PFSK-1 (cell line): ENCODE measurements around the gene MED9.

Experiments
- FOXP2 ChIP-seq: optimal IDR thresholded peaks from 2 replicates; pipeline ENCODE3; 2011; ENCODE audit warnings: borderline replicate concordance, control low read depth, inconsistent platforms; ENCODE audit not compliant: insufficient read depth; ENCODE audit errors: extremely low read length, extremely low read depth
- POLR2AphosphoS5 ChIP-seq: IDR thresholded peaks from 2 replicates; pipeline ENCODE4 v1.6.1; 2012; ENCODE audit warnings: low read depth, mild to moderate bottlenecking, control low read depth, low read length, moderate library complexity
- SIN3A ChIP-seq: IDR thresholded peaks from 2 replicates; pipeline ENCODE4 v1.6.1; 2012; ENCODE audit warnings: mild to moderate bottlenecking, low read length, moderate library complexity, borderline replicate concordance; ENCODE audit not compliant: insufficient read depth
- TAF1 ChIP-seq: IDR thresholded peaks from 2 replicates; pipeline ENCODE4 v1.6.1; 2012; ENCODE audit warnings: low read length, control low read depth, borderline replicate concordance; ENCODE audit not compliant: insufficient read depth
- TF ChIP-seq, protein P1 (sequence below), 2 experiments: IDR thresholded peaks; 2 replicates each; pipeline versions ENCODE4 v1.6.1 to v1.8.0; 2011 to 2012; ENCODE audit warnings: low read depth in 2 of 2, low read length in 2 of 2, control low read depth in 1 of 2, inconsistent platforms in 1 of 2, mild to moderate bottlenecking in 1 of 2, moderate library complexity in 1 of 2; ENCODE audit not compliant: insufficient read depth in 1 of 2

MED9 gene

GRCh38 chr17:17469996-17470395 is 6.8 kb upstream of the MED9 start:
- TF ChIP-seq, protein P1, sequence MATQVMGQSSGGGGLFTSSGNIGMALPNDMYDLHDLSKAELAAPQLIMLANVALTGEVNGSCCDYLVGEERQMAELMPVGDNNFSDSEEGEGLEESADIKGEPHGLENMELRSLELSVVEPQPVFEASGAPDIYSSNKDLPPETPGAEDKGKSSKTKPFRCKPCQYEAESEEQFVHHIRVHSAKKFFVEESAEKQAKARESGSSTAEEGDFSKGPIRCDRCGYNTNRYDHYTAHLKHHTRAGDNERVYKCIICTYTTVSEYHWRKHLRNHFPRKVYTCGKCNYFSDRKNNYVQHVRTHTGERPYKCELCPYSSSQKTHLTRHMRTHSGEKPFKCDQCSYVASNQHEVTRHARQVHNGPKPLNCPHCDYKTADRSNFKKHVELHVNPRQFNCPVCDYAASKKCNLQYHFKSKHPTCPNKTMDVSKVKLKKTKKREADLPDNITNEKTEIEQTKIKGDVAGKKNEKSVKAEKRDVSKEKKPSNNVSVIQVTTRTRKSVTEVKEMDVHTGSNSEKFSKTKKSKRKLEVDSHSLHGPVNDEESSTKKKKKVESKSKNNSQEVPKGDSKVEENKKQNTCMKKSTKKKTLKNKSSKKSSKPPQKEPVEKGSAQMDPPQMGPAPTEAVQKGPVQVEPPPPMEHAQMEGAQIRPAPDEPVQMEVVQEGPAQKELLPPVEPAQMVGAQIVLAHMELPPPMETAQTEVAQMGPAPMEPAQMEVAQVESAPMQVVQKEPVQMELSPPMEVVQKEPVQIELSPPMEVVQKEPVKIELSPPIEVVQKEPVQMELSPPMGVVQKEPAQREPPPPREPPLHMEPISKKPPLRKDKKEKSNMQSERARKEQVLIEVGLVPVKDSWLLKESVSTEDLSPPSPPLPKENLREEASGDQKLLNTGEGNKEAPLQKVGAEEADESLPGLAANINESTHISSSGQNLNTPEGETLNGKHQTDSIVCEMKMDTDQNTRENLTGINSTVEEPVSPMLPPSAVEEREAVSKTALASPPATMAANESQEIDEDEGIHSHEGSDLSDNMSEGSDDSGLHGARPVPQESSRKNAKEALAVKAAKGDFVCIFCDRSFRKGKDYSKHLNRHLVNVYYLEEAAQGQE (IDR thresholded peaks at IDR 0.05; ENCODE audit: insufficient read depth in 1 of 2, low read depth in 2 of 2, low read length in 2 of 2) = no peak
- TF ChIP-seq SIN3A = no peak
- no peak for TF ChIP-seq TAF1
- no peak for TF ChIP-seq POLR2AphosphoS5
- TF ChIP-seq FOXP2 = no peak

DNA sequence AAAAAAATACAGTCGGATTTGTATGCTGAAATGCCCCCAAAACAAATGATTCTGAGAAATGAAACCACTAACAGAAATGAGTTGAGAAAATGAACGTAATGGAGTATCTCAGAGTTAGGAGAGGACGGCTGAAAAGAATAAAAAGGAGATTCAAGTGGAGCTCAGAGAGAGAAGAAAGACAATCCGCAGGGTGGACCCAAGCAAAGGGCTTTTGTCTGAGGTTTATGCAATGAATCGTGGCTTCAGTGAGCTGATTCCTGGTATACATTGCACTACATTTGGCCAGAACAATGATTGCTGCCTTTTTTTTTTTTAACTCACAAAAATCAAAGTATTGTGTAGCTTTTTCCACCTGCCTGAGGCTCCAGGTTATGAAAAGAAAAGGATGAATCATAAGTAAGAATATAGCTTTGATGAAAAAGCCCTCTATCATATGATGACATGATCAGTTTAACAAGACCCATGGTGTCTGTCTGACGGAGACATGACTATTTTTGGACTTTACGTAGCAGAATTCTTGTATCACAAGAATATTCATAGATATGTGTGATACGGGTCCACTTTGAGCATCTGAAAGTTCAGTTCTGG is 4.4 kb upstream of the MED9 start:
- TF ChIP-seq, protein P1 (IDR thresholded peaks at IDR 0.05; ENCODE audit: insufficient read depth in 1 of 2, low read depth in 2 of 2, low read length in 2 of 2) = no peak
- no peak for TF ChIP-seq FOXP2
- no peak for TF ChIP-seq SIN3A
- no peak for TF ChIP-seq TAF1
- no peak for TF ChIP-seq POLR2AphosphoS5

DNA sequence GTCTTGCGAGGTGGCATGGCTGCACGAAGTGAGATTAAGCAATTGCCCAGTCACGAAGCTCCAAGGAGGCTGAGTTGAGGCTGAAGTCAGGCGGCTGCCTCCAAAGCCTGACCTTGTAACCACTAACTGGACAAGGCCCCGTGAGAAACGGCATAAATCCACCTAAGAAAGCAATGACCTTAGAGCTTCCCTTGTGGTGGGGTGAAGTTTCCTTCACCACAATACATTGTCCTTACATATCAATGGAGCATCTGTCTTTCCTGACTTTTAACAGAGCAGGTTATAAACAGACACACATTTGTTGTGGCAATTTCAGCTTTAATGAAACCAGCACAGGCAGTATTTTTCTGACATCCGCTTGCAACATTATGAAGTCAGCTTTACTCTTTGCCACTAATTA is 2.5 kb upstream of the MED9 start:
- no peak for TF ChIP-seq TAF1
- TF ChIP-seq, protein P1 (IDR thresholded peaks at IDR 0.05; ENCODE audit: insufficient read depth in 1 of 2, low read depth in 2 of 2, low read length in 2 of 2) = no peak
- TF ChIP-seq SIN3A = no peak
- TF ChIP-seq FOXP2 = no peak
- no peak for TF ChIP-seq POLR2AphosphoS5

DNA sequence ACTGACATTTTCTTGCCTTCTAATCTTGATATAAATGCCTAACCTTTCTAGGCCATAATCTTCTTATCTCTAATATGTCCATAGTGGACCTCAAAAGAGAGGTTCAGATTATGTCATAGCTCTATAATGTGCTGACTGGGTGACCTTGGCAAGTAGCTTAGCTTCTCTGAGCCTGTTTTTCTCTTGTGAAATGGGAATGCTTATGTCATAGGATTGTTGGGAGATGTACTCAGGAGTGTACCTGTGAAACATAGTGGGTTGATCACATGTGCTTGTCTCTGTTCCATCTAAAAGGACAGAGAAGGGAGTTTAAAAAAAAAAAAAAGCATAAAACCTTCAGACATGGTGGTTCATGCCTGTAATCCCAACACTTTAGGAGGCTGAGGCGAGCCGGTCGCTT is 2.4 kb downstream of the MED9 start:
- TF ChIP-seq SIN3A (no peak), POLR2AphosphoS5 (no peak), FOXP2 (no peak), TAF1 (no peak)
- TF ChIP-seq, protein P1 (IDR thresholded peaks at IDR 0.05; ENCODE audit: insufficient read depth in 1 of 2, low read depth in 2 of 2, low read length in 2 of 2) = no peak
